ENCODE measurements around the gene AFG3L2. TPM values are rescaled to one million over a fixed set of nuclear protein-coding genes. Genes with fewer than 3 reads are reported as not detected.

AFG3L2 gene
- total and polyA plus RNA-seq, 2 of the 8 experiments (the other 6 are each of a cell fraction or from before 2014, with no cell fraction given): 29.7 to 84.8 TPM

- FAIRE-seq (no peak), DNase-seq (ENCODE audit: low read depth in 1 of 2, low spot score in 2 of 2) (no peak)
- Histone ChIP-seq H4K5ac (ENCODE audit: insufficient read length, low read depth, low read length) (no peak overlapping the region), H3K9me3 (ENCODE audit: insufficient read depth in 2 of 2, low read depth in 1 of 2, low read length in 1 of 2) (no peaks in the 10 kb centered on the region), H2AK5ac (ENCODE audit: low read depth, low read length) (no peak overlapping the region), H2BK12ac (ENCODE audit: low read depth, low read length) (no peak overlapping the region), H3K79me2 (ENCODE audit: control insufficient read depth in 1 of 2, insufficient read depth in 2 of 2, low read length in 2 of 2) (no peaks in the 10 kb centered on the region), H3K4me3 (ENCODE audit: extremely low read depth in 1 of 4, insufficient read depth in 2 of 4, low read depth in 3 of 4, low read length in 4 of 4) (no peak overlapping the region), H2BK5ac (ENCODE audit: low read depth, low read length) (no peak overlapping the region), H3K18ac (ENCODE audit: extremely low read depth, low read length) (no peak overlapping the region), H3K56ac (replicated peaks; ENCODE audit: insufficient read length, low read depth, low read length) (no peak overlapping the region), H3K14ac (ENCODE audit: insufficient read length) (no peak overlapping the region), H2BK120ac (replicated peaks; ENCODE audit: low read depth, low read length) (no peak overlapping the region), H3K4me2 (ENCODE audit: insufficient read depth in 1 of 2, low read depth in 2 of 2, low read length in 2 of 2) (no peak overlapping the region), H3K4me1 (replicated peaks in 1 of 4; ENCODE audit: control insufficient read depth in 3 of 4, insufficient read depth in 4 of 4, low read length in 3 of 4) (no peaks in the 10 kb centered on the region; a peak in 1 of 7 replicates), H2BK15ac (ENCODE audit: low read length) (no peak overlapping the region), H3K36me3 (ENCODE audit: control insufficient read depth in 2 of 4, insufficient read depth in 4 of 4, low read length in 3 of 4) (no peaks in the 10 kb centered on the region), H3K4ac (replicated peaks; ENCODE audit: insufficient read length, low read depth, low read length) (no peak overlapping the region), H4K91ac (replicated peaks; ENCODE audit: insufficient read length, low read length) (no peak overlapping the region), H2BK20ac (ENCODE audit: low read length) (no peak overlapping the region), H4K20me1 (replicated peaks in 1 of 2; ENCODE audit: control insufficient read depth in 1 of 2, insufficient read depth in 2 of 2, low read length in 2 of 2) (no peaks in the 10 kb centered on the region), H3K9ac (replicated peaks in 1 of 4; ENCODE audit: extremely low read depth in 1 of 4, low read depth in 3 of 4, low read length in 3 of 4) (no peak overlapping the region), H4K8ac (ENCODE audit: extremely low read depth, insufficient read depth, low read length) (no peak overlapping the region), H3K23ac (ENCODE audit: insufficient read length) (no peak overlapping the region), H3K23me2 (ENCODE audit: low read depth, low read length) (no peaks in the 10 kb centered on the region), H3K27ac (ENCODE audit: low read depth, low read length) (no peak overlapping the region), H3K79me1 (ENCODE audit: low read depth, low read length) (no peaks in the 10 kb centered on the region), H3K27me3 (replicated peaks in 1 of 4; ENCODE audit: control insufficient read depth in 3 of 4, extremely low read depth in 1 of 4, insufficient read depth in 3 of 4, low read length in 3 of 4) (no peaks in the 10 kb centered on the region), H2AFZ (ENCODE audit: low read length) (no peak overlapping the region)
- CTCF ChIA-PET (ENCODE audit: partially characterized antibody): interaction anchor here (0.6 to 11.1 kb wide), 4 partner anchors 7 to 264 kb away, joined by 3 to 139 read pairs (median 29); partner anchors contain the start of gene SPIRE1
- no peak for TF ChIP-seq BACH1 (IDR thresholded peaks at IDR 0.05; ENCODE audit: low read length)
- TF ChIP-seq EP300 (IDR thresholded peaks at IDR 0.05; ENCODE audit: borderline replicate concordance in 1 of 2, low read depth in 2 of 2, low read length in 2 of 2): no peak
- no peak for TF ChIP-seq KDM1A (IDR thresholded peaks at IDR 0.05; ENCODE audit: borderline replicate concordance, low read length)
- TF ChIP-seq SIRT6 (IDR thresholded peaks at IDR 0.05; ENCODE audit: low read length): no peak
- TF ChIP-seq BRCA1 (IDR thresholded peaks at IDR 0.05; ENCODE audit: low read depth, low read length): no peak
- TF ChIP-seq CBX5 (IDR thresholded peaks at IDR 0.05; ENCODE audit: low read depth, low read length): no peak
- TF ChIP-seq NRF1 (IDR thresholded peaks at IDR 0.05; ENCODE audit: low read depth, low read length): no peak
- TF ChIP-seq HDAC6 (IDR thresholded peaks at IDR 0.05; ENCODE audit: low read depth, low read length): no peak
- no peak for TF ChIP-seq TAF7 (optimal IDR thresholded peaks at IDR 0.05; ENCODE audit: borderline replicate concordance, low read depth, low read length)
- TF ChIP-seq JUND (IDR thresholded peaks at IDR 0.05; ENCODE audit: low read length): no peak
- no peak for TF ChIP-seq HDAC2 (IDR thresholded peaks at IDR 0.05; ENCODE audit: borderline replicate concordance in 1 of 2, low read depth in 2 of 2, low read length in 2 of 2)
- WGBS, 2 experiments (ENCODE audit: extremely low coverage in 1 of 2, insufficient coverage in 1 of 2, insufficient read length in 1 of 2, insufficient replicate concordance in 2 of 2, low coverage in 1 of 2, low lambda C conversion rate in 2 of 2, missing lambda C conversion rate in 1 of 2): 90% methylated on average over 5 of the region's 5 CpGs; no CpG with 5 or more reads in 1 of the 2 experiments
- POLR2A ChIA-PET (ENCODE audit: partially characterized antibody): interaction anchor here (0.8 kb wide), 1 partner anchor 9 kb away, joined by 3 read pairs; the partner anchor contains the start of gene PRELID3A
Observed at GRCh38 chr18:12398625-12399024, 21.6 kb upstream of the AFG3L2 start.

Measured in H1 (cell line).